ENCODE measurements around the gene HMGXB4. TPM values are rescaled to one million over a fixed set of nuclear protein-coding genes. Genes with fewer than 3 reads are reported as not detected.

HMGXB4 gene
- total and polyA plus RNA-seq, 9 donors, result 14.8 to 23.9 (median 20.0) TPM

DNA sequence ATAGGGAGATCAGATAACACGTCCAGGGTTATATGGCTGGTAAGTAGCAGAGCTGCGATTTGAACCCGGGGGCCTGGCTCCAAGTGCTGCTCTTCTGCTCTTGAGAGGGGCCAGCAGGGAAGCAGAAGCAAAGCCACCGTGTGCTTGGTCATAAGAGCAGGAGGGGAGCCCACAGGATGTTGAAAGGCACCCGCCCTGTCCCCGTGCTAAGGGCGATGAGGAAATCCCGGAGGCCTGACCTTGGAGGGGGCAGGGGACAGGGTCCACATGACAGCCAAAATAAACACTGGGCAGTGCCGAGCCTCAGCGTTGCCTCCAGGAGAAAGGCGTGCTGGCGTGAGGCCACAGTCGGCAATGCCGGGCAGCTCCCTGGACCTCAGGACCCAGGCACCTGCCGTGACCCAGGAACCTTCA lies 71.2 kb downstream of the HMGXB4 start:
- no peaks in the 10 kb centered on the region for H3K4me1 ChIP-seq (ENCODE audit: insufficient read depth)
- DNase-seq, result no peak
- H3K27me3 ChIP-seq, result no peaks in the 10 kb centered on the region
- no peaks in the 10 kb centered on the region for H3K9me3 ChIP-seq
- no peak overlapping the region for H3K27ac ChIP-seq
- whole genome bisulfite sequencing, 3 donors, result 78 to 85% (median 80%) methylated on average over 15 of the region's 15 CpGs
- H3K36me3 ChIP-seq, result no peaks in the 10 kb centered on the region
- no peak overlapping the region for H3K4me3 ChIP-seq
- intact Hi-C loops (cut with DNase I), result no loop called here
- TF ChIP-seq, protein P1, sequence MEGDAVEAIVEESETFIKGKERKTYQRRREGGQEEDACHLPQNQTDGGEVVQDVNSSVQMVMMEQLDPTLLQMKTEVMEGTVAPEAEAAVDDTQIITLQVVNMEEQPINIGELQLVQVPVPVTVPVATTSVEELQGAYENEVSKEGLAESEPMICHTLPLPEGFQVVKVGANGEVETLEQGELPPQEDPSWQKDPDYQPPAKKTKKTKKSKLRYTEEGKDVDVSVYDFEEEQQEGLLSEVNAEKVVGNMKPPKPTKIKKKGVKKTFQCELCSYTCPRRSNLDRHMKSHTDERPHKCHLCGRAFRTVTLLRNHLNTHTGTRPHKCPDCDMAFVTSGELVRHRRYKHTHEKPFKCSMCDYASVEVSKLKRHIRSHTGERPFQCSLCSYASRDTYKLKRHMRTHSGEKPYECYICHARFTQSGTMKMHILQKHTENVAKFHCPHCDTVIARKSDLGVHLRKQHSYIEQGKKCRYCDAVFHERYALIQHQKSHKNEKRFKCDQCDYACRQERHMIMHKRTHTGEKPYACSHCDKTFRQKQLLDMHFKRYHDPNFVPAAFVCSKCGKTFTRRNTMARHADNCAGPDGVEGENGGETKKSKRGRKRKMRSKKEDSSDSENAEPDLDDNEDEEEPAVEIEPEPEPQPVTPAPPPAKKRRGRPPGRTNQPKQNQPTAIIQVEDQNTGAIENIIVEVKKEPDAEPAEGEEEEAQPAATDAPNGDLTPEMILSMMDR (IDR thresholded peaks at IDR 0.05), result no peak
- TF ChIP-seq EP300 (IDR thresholded peaks at IDR 0.05) (no peak), POLR2A (IDR thresholded peaks at IDR 0.05) (no peak)

DNA sequence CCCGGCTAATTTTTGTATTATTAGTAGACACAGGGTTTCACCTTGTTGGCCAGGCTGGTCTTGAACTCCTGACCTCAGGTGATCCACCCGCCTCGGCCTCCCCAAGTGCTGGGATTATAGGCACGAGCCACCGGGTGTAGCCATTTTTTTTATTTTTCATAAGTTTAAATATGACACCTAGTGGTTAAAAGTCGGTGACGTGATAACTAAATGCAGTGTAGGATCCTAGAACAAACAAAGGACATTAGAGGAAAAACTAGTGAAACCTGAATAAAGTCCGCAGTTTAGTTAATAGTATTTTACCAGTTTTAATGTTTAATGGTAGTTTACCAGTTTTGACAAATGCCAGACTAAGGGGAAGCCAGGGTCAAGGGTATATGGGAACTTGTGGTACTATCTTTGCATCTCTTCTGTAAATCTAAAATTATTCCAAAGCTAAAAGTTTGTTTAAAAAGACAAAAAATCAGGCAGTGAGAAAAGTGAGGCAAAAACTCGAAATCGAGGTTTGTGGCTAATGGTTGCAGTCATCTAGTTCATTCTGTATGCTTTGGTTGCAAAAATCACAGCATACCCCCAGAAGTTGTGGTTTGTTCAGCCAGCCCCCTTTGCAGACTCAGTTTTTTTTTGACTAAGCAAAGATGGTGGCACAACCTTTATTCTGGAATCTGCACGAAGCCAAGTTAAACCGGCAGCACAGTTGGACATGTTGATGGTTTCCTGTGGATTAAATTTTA lies 72.0 kb downstream of the HMGXB4 start:
- no peaks in the 10 kb centered on the region for H3K27me3 ChIP-seq
- H3K4me3 ChIP-seq, result no peak overlapping the region
- no peaks in the 10 kb centered on the region for H3K4me1 ChIP-seq (ENCODE audit: insufficient read depth)
- intact Hi-C loops (cut with DNase I), result no loop called here
- H3K27ac ChIP-seq, result no peak overlapping the region
- H3K36me3 ChIP-seq, result no peaks in the 10 kb centered on the region
- no peaks in the 10 kb centered on the region for H3K9me3 ChIP-seq
- WGBS, 3 donors, result 82 to 84% (median 83%) methylated on average over 12 of the region's 12 CpGs
- TF ChIP-seq EP300 (IDR thresholded peaks at IDR 0.05) (no peak), POLR2A (IDR thresholded peaks at IDR 0.05) (no peak)
- TF ChIP-seq, protein P1 (IDR thresholded peaks at IDR 0.05), result no peak
- no peak for DNase-seq

DNA sequence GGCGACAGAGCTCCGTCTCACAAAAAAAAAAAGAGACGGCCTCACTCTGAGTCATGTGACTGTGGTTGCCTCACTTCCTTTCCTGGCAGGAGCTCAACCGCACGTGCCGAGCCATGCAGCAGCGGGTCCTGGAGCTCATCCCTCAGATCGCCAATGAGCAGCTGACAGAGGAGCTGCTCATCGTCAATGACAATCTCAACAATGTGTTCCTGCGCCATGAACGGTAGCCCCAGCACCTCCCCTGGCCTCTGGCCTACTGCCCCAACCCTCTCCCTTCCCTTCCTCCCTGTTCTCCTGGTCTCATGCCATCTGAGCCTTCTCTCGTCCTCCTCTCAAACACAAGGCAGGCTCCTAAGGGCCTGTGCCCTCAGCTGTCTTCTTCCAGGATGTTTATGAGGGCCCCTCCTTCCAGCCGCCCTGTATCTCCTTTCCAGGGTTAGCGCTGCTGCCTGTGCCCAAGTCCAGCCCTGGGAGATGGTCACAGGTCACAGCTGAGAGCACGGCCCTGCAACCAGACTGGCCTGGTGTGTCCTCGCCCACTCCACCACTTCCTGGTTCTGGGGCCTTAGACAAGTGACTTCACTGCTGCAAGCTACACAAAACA lies 73.1 kb downstream of the HMGXB4 start:
- TF ChIP-seq POLR2A (IDR thresholded peaks at IDR 0.05), result no peak
- TF ChIP-seq, protein P1 (IDR thresholded peaks at IDR 0.05), result no peak
- no peak for TF ChIP-seq EP300 (IDR thresholded peaks at IDR 0.05)
- H3K4me1 ChIP-seq (ENCODE audit: insufficient read depth), result no peaks in the 10 kb centered on the region
- H3K9me3 ChIP-seq, result no peaks in the 10 kb centered on the region
- H3K4me3 ChIP-seq, result no peak overlapping the region
- DNase-seq, result peak; percentile 79 to 91 (median 87)
- peak overlapping the region in 1 of 2 donors; percentile 26 for H3K27ac ChIP-seq
- no peaks in the 10 kb centered on the region for H3K27me3 ChIP-seq
- intact Hi-C loops (cut with DNase I), result no loop called here
- 28 to 34% (median 28%) methylated on average over 16 of the region's 16 CpGs for WGBS, 3 donors
- H3K36me3 ChIP-seq, result no peaks in the 10 kb centered on the region

DNA sequence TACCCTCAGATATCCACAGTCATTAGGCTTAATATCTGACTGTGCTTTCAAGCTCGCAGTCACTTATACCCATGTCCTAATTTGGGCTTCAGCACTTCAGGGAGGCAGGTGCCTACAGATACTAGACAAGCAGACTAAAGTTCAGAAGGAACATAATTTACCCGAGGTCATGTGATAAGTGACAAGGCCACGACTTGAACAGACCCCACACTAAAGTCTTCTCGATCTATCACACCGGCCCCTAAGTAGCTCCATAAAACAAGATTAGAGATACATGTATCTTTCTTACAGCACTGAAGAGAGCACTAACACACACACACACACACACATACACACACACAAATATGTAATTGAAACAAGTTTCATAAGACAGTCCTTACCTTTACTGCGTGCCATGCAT lies 75.0 kb downstream of the HMGXB4 start:
- DNase-seq, result no peak
- intact Hi-C loops (cut with DNase I), result no loop called here
- no peaks in the 10 kb centered on the region for H3K36me3 ChIP-seq
- 67 to 69% (median 69%) methylated on average over 6 of the region's 6 CpGs for WGBS, 3 donors
- no peaks in the 10 kb centered on the region for H3K9me3 ChIP-seq
- H3K4me3 ChIP-seq, result no peak overlapping the region
- no peaks in the 10 kb centered on the region for H3K4me1 ChIP-seq (ENCODE audit: insufficient read depth)
- no peak for TF ChIP-seq EP300 (IDR thresholded peaks at IDR 0.05)
- TF ChIP-seq POLR2A (IDR thresholded peaks at IDR 0.05), result no peak
- TF ChIP-seq, protein P1 (IDR thresholded peaks at IDR 0.05), result no peak
- H3K27me3 ChIP-seq, result no peaks in the 10 kb centered on the region
- H3K27ac ChIP-seq, result no peak overlapping the region
